ENCODE measurements around the gene CHODL. TPM values are rescaled to one million over a fixed set of nuclear protein-coding genes. Genes with fewer than 3 reads are reported as not detected.

Gene CHODL
- total RNA-seq, 1 experiment from 2014 or later, result 3.1 TPM

DNA sequence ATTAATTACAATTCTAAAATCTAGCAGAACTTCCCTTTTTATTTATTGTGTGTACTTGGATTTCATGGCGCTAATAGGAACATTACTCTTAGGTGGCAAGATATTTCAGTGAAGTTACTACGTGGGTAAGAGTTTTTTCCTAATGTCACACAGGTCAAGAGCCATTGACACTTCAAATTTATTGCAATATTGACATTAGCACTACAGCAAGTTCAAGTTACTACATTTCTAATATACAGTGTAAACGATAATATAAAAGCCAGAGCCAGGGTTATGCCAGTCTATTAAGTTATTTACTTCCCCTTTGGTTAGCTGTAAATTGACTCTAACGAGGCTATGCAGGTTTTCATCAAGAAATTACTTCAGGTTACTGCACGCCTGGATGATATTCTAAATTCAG lies 29.7 kb downstream of the CHODL start (continued):
- TF ChIP-seq, protein P1, sequence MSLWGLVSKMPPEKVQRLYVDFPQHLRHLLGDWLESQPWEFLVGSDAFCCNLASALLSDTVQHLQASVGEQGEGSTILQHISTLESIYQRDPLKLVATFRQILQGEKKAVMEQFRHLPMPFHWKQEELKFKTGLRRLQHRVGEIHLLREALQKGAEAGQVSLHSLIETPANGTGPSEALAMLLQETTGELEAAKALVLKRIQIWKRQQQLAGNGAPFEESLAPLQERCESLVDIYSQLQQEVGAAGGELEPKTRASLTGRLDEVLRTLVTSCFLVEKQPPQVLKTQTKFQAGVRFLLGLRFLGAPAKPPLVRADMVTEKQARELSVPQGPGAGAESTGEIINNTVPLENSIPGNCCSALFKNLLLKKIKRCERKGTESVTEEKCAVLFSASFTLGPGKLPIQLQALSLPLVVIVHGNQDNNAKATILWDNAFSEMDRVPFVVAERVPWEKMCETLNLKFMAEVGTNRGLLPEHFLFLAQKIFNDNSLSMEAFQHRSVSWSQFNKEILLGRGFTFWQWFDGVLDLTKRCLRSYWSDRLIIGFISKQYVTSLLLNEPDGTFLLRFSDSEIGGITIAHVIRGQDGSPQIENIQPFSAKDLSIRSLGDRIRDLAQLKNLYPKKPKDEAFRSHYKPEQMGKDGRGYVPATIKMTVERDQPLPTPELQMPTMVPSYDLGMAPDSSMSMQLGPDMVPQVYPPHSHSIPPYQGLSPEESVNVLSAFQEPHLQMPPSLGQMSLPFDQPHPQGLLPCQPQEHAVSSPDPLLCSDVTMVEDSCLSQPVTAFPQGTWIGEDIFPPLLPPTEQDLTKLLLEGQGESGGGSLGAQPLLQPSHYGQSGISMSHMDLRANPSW (CRISPR knock-in tag; conservative IDR thresholded peaks at IDR 0.05; ENCODE audit: low read depth), result no peak
- no peak for TF ChIP-seq SMAD4 (CRISPR knock-in tag; IDR thresholded peaks at IDR 0.05)
- TF ChIP-seq ZNF396 (CRISPR knock-in tag; IDR thresholded peaks at IDR 0.05; ENCODE audit: borderline replicate concordance), result no peak

DNA sequence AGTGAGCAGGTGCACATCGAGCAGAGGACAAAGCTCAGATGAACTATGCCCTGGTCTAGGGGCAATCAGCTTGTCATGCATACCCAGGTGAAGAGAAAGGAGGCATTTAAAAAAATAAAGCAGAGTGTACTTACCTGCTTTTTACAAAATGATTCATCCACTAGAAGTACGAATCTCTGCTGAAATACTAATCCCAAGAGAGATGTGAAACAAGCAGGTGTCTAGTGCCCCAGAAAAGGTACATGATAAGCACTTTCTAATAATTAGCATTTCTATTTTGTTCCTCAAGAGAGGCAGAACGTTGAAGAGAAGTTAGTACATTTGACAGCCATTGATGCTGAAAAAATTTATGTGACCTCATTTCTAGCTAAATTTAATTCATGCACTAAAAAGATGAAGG lies 31.1 kb downstream of the CHODL start:
- H3K4me1 Mint-ChIP-seq, result no peaks in the 10 kb centered on the region
- TF ChIP-seq IRF2 (CRISPR knock-in tag; IDR thresholded peaks at IDR 0.05; ENCODE audit: borderline replicate concordance, low read depth), result no peak
- no peak for TF ChIP-seq SMAD4 (CRISPR knock-in tag; IDR thresholded peaks at IDR 0.05)
- no peak for TF ChIP-seq ZNF263 (CRISPR knock-in tag; IDR thresholded peaks at IDR 0.05; ENCODE audit: low read depth)
- TF ChIP-seq, protein P2, sequence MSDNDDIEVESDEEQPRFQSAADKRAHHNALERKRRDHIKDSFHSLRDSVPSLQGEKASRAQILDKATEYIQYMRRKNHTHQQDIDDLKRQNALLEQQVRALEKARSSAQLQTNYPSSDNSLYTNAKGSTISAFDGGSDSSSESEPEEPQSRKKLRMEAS (CRISPR knock-in tag; IDR thresholded peaks at IDR 0.05), result no peak
- no peak for TF ChIP-seq ZNF232 (CRISPR knock-in tag; IDR thresholded peaks at IDR 0.05)
- no peak for TF ChIP-seq JAZF1 (CRISPR knock-in tag; IDR thresholded peaks at IDR 0.05)
- TF ChIP-seq, protein P3, sequence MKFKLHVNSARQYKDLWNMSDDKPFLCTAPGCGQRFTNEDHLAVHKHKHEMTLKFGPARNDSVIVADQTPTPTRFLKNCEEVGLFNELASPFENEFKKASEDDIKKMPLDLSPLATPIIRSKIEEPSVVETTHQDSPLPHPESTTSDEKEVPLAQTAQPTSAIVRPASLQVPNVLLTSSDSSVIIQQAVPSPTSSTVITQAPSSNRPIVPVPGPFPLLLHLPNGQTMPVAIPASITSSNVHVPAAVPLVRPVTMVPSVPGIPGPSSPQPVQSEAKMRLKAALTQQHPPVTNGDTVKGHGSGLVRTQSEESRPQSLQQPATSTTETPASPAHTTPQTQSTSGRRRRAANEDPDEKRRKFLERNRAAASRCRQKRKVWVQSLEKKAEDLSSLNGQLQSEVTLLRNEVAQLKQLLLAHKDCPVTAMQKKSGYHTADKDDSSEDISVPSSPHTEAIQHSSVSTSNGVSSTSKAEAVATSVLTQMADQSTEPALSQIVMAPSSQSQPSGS (CRISPR knock-in tag; IDR thresholded peaks at IDR 0.05; ENCODE audit: borderline replicate concordance, low read depth), result no peak
- TF ChIP-seq PRRX2 (CRISPR knock-in tag; IDR thresholded peaks at IDR 0.05), result no peak
- TF ChIP-seq JUN (CRISPR knock-in tag; IDR thresholded peaks at IDR 0.05), result no peak
- no peak for TF ChIP-seq ZNF317 (CRISPR knock-in tag; IDR thresholded peaks at IDR 0.05; ENCODE audit: borderline replicate concordance, low read depth)
- TF ChIP-seq, protein P4, sequence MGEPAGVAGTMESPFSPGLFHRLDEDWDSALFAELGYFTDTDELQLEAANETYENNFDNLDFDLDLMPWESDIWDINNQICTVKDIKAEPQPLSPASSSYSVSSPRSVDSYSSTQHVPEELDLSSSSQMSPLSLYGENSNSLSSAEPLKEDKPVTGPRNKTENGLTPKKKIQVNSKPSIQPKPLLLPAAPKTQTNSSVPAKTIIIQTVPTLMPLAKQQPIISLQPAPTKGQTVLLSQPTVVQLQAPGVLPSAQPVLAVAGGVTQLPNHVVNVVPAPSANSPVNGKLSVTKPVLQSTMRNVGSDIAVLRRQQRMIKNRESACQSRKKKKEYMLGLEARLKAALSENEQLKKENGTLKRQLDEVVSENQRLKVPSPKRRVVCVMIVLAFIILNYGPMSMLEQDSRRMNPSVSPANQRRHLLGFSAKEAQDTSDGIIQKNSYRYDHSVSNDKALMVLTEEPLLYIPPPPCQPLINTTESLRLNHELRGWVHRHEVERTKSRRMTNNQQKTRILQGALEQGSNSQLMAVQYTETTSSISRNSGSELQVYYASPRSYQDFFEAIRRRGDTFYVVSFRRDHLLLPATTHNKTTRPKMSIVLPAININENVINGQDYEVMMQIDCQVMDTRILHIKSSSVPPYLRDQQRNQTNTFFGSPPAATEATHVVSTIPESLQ (CRISPR knock-in tag; IDR thresholded peaks at IDR 0.05), result no peak
- TF ChIP-seq, protein P5, sequence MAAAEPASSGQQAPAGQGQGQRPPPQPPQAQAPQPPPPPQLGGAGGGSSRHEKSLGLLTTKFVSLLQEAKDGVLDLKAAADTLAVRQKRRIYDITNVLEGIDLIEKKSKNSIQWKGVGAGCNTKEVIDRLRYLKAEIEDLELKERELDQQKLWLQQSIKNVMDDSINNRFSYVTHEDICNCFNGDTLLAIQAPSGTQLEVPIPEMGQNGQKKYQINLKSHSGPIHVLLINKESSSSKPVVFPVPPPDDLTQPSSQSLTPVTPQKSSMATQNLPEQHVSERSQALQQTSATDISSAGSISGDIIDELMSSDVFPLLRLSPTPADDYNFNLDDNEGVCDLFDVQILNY (CRISPR knock-in tag; IDR thresholded peaks at IDR 0.05), result no peak
- peaks cover 8% of the 10 kb centered on the region for H3K9me3 Mint-ChIP-seq
- H3K27me3 Mint-ChIP-seq (ENCODE audit: low read depth), result no peaks in the 10 kb centered on the region
- CTCF ChIA-PET, result no interaction called here
- no peak overlapping the region for H3K4me3 Mint-ChIP-seq
- ATAC-seq (no peak), DNase-seq (ENCODE audit: low spot score) (no peak)
- POLR2A ChIA-PET, result no interaction called here
- no peaks in the 10 kb centered on the region for H3K36me3 Mint-ChIP-seq
- H3K27ac Mint-ChIP-seq, result no peak overlapping the region

DNA sequence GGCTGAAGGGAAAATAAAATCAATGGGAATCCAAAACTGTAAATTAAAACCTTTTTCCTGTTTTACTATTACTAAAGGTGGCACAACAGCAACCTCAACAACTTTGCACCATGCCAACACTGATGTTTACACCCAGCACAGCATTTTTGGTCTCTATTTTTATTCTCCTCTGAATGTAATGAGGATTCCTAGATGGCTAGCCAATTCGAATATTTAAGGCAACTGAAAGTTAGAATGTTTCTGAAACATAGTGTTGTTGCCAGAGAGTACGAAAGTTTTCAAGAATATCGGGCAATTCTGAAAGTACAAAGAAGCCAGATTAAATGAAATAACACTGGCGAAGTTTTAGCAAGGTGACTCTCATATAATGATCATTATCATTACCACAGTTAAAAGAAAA lies 40.7 kb downstream of the CHODL start:
- POLR2A ChIA-PET, result no interaction called here
- no peak overlapping the region for H3K27ac Mint-ChIP-seq
- CTCF ChIA-PET, result no interaction called here
- 0 out of 2 replicates have a peak, but pooled peaks cover 6% of the 10 kb centered on the region for H3K4me1 Mint-ChIP-seq
- no peak for DNase-seq (ENCODE audit: low spot score)
- peaks cover 10% of the 10 kb centered on the region for H3K9me3 Mint-ChIP-seq
- H3K4me3 Mint-ChIP-seq, result no peak overlapping the region
- H3K36me3 Mint-ChIP-seq, result no peaks in the 10 kb centered on the region
- no peaks in the 10 kb centered on the region for H3K27me3 Mint-ChIP-seq (ENCODE audit: low read depth)
- no peak for ATAC-seq
- TF ChIP-seq, protein P4 (CRISPR knock-in tag; IDR thresholded peaks at IDR 0.05), result no peak
- TF ChIP-seq, protein P6, sequence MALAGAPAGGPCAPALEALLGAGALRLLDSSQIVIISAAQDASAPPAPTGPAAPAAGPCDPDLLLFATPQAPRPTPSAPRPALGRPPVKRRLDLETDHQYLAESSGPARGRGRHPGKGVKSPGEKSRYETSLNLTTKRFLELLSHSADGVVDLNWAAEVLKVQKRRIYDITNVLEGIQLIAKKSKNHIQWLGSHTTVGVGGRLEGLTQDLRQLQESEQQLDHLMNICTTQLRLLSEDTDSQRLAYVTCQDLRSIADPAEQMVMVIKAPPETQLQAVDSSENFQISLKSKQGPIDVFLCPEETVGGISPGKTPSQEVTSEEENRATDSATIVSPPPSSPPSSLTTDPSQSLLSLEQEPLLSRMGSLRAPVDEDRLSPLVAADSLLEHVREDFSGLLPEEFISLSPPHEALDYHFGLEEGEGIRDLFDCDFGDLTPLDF (CRISPR knock-in tag; IDR thresholded peaks at IDR 0.05), result no peak
- TF ChIP-seq, protein P7, sequence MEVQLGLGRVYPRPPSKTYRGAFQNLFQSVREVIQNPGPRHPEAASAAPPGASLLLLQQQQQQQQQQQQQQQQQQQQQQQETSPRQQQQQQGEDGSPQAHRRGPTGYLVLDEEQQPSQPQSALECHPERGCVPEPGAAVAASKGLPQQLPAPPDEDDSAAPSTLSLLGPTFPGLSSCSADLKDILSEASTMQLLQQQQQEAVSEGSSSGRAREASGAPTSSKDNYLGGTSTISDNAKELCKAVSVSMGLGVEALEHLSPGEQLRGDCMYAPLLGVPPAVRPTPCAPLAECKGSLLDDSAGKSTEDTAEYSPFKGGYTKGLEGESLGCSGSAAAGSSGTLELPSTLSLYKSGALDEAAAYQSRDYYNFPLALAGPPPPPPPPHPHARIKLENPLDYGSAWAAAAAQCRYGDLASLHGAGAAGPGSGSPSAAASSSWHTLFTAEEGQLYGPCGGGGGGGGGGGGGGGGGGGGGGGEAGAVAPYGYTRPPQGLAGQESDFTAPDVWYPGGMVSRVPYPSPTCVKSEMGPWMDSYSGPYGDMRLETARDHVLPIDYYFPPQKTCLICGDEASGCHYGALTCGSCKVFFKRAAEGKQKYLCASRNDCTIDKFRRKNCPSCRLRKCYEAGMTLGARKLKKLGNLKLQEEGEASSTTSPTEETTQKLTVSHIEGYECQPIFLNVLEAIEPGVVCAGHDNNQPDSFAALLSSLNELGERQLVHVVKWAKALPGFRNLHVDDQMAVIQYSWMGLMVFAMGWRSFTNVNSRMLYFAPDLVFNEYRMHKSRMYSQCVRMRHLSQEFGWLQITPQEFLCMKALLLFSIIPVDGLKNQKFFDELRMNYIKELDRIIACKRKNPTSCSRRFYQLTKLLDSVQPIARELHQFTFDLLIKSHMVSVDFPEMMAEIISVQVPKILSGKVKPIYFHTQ (CRISPR knock-in tag; IDR thresholded peaks at IDR 0.05), result no peak
- TF ChIP-seq PRRX2 (CRISPR knock-in tag; IDR thresholded peaks at IDR 0.05) (no peak), ZNF671 (CRISPR knock-in tag; IDR thresholded peaks at IDR 0.05) (no peak)
- TF ChIP-seq, protein P8, sequence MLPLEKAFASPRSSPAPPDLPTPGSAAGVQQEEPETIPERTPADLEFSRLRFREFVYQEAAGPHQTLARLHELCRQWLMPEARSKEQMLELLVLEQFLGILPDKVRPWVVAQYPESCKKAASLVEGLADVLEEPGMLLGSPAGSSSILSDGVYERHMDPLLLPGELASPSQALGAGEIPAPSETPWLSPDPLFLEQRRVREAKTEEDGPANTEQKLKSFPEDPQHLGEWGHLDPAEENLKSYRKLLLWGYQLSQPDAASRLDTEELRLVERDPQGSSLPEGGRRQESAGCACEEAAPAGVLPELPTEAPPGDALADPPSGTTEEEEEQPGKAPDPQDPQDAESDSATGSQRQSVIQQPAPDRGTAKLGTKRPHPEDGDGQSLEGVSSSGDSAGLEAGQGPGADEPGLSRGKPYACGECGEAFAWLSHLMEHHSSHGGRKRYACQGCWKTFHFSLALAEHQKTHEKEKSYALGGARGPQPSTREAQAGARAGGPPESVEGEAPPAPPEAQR (CRISPR knock-in tag; IDR thresholded peaks at IDR 0.05), result no peak

Data from WTC11 (cell line).